ENCODE data around the gene MCF2L2. TPM values are rescaled to one million over a fixed set of nuclear protein-coding genes. Genes with fewer than 3 reads are reported as not detected.
A peak's percentile ranks its signal among the peaks of the same experiment; 100 is the strongest.

The MCF2L2 gene
- total and polyA plus RNA-seq, 2 donors (not counting 1 experiment from before 2014, with no cell fraction given): 0.03 to 1.6 TPM

- CTCF ChIA-PET: interaction anchor here (0.9 to 1.0 kb wide), 2 partner anchors 11 to 20 kb away, joined by 3 to 4 read pairs; no protein-coding TSS in a partner anchor
- ATAC-seq (ENCODE audit: low read depth) (no peak), DNase-seq (no peak)
- TF ChIP-seq EZH2 (IDR thresholded peaks at IDR 0.05; ENCODE audit: borderline replicate concordance, insufficient read depth, low read depth, low read length, poor library complexity, severe bottlenecking): no peak
- Histone ChIP-seq H4K20me1 (ENCODE audit: control insufficient read depth, insufficient read depth, low read length, poor library complexity, severe bottlenecking) (no peaks in the 10 kb centered on the region), H3K79me2 (ENCODE audit: control insufficient read depth, insufficient read depth, low read length) (no peaks in the 10 kb centered on the region), H3K9ac (ENCODE audit: low read length) (peak overlapping the region; percentile 84), H3K4me1 (ENCODE audit: control insufficient read depth in 2 of 2, insufficient read depth in 2 of 2, low read length in 2 of 2) (peaks cover 8 to 10% of the 10 kb centered on the region in 2 donors), H3K9me3 (ENCODE audit: control extremely low read depth in 1 of 3, control insufficient read depth in 2 of 3, insufficient read depth in 1 of 3, low read length in 2 of 3) (peaks cover 2 to 10% (median 5%) of the 10 kb centered on the region in 3 donors), H3K27me3 (replicated peaks in 1 of 4; ENCODE audit: control extremely low read depth in 1 of 4, control insufficient read depth in 3 of 4, insufficient read depth in 4 of 4, low read length in 3 of 4) (peaks cover 0 to 6% (median 0%) of the 10 kb centered on the region in 4 experiments), H3K27ac (ENCODE audit: low read length in 2 of 2) (no peak overlapping the region), H2AFZ (ENCODE audit: insufficient read depth, low read depth, low read length, poor library complexity, severe bottlenecking) (peak overlapping the region; percentile 92), H3K4me2 (replicated peaks; ENCODE audit: low read depth, low read length, poor library complexity, severe bottlenecking) (peak overlapping the region; percentile 83), H3K36me3 (replicated peaks in 1 of 2; ENCODE audit: control extremely low read depth in 1 of 2, control insufficient read depth in 1 of 2, extremely low read depth in 1 of 2, insufficient read depth in 2 of 2, low read length in 1 of 2) (no peaks in the 10 kb centered on the region), H3K4me3 (ENCODE audit: control extremely low read depth in 1 of 5, extremely low read depth in 1 of 5, insufficient read depth in 1 of 5, low read depth in 2 of 5, low read length in 4 of 5) (peak overlapping the region in 3 of 5 experiments; percentile 17 to 91 (median 76))
- Mint-ChIP-seq H3K27ac (no peak overlapping the region), H3K4me3 (peak overlapping the region; percentile 70), H3K4me1 (peaks cover 23% of the 10 kb centered on the region), H3K9me3 (ENCODE audit: insufficient read depth) (peaks cover 5% of the 10 kb centered on the region), H3K27me3 (no peaks in the 10 kb centered on the region)
- POLR2A ChIA-PET: no interaction called here
- WGBS (ENCODE audit: insufficient coverage): no CpG with 5 or more reads among the region's 3 CpGs
- intact Hi-C loops (cut with micrococcal nuclease): no loop called here
These were observed 20.1 kb upstream of the MCF2L2 start for GRCh38 chr3:183448369-183449128.

GRCh38 chr3:183447206-183448001 lies 19.0 kb upstream of the MCF2L2 start:
- intact Hi-C loops (cut with micrococcal nuclease): loop anchor here (2.0 kb wide), 1 partner anchor 19 kb away; the partner anchor contains the start of gene MCF2L2
- H3K9ac ChIP-seq (ENCODE audit: low read length): peak overlapping the region; percentile 84
- POLR2A ChIA-PET: no interaction called here
- peaks cover 11% of the 10 kb centered on the region for H3K9me3 Mint-ChIP-seq (ENCODE audit: insufficient read depth)
- peak overlapping the region; percentile 92 for H2AFZ ChIP-seq (ENCODE audit: insufficient read depth, low read depth, low read length, poor library complexity, severe bottlenecking)
- ATAC-seq (ENCODE audit: low read depth) (peak; percentile 95), DNase-seq (peak; percentile 69)
- TF ChIP-seq EZH2 (IDR thresholded peaks at IDR 0.05; ENCODE audit: borderline replicate concordance, insufficient read depth, low read depth, low read length, poor library complexity, severe bottlenecking): no peak
- H3K27ac Mint-ChIP-seq: peak overlapping the region; percentile 80
- peak overlapping the region; percentile 83 for H3K4me2 ChIP-seq (replicated peaks; ENCODE audit: low read depth, low read length, poor library complexity, severe bottlenecking)
- H3K4me3 ChIP-seq (ENCODE audit: control extremely low read depth in 1 of 5, extremely low read depth in 1 of 5, insufficient read depth in 1 of 5, low read depth in 2 of 5, low read length in 4 of 5): peak overlapping the region; percentile 71 to 91 (median 83)
- H3K27me3 ChIP-seq (replicated peaks in 1 of 4; ENCODE audit: control extremely low read depth in 1 of 4, control insufficient read depth in 3 of 4, insufficient read depth in 4 of 4, low read length in 3 of 4): peaks cover 0 to 6% (median 0%) of the 10 kb centered on the region in 4 experiments
- H3K9me3 ChIP-seq (ENCODE audit: control extremely low read depth in 1 of 3, control insufficient read depth in 2 of 3, insufficient read depth in 1 of 3, low read length in 2 of 3): peaks cover 3 to 18% (median 5%) of the 10 kb centered on the region in 3 donors
- H3K27ac ChIP-seq (ENCODE audit: low read length in 2 of 2): peak overlapping the region; percentile 8 to 53
- under 1% methylated on average over 47 of the region's 54 CpGs for WGBS (ENCODE audit: insufficient coverage)
- no peaks in the 10 kb centered on the region for H3K27me3 Mint-ChIP-seq
- H3K4me1 ChIP-seq (ENCODE audit: control insufficient read depth in 2 of 2, insufficient read depth in 2 of 2, low read length in 2 of 2): peaks cover 8 to 10% of the 10 kb centered on the region in 2 donors
- peaks cover 26% of the 10 kb centered on the region for H3K4me1 Mint-ChIP-seq
- H3K79me2 ChIP-seq (ENCODE audit: control insufficient read depth, insufficient read depth, low read length): no peaks in the 10 kb centered on the region
- CTCF ChIA-PET: interaction anchor here (0.9 to 1.0 kb wide), 2 partner anchors 10 to 21 kb away, joined by 3 to 4 read pairs; no protein-coding TSS in a partner anchor
- no peaks in the 10 kb centered on the region for H4K20me1 ChIP-seq (ENCODE audit: control insufficient read depth, insufficient read depth, low read length, poor library complexity, severe bottlenecking)
- H3K36me3 ChIP-seq (replicated peaks in 1 of 2; ENCODE audit: control extremely low read depth in 1 of 2, control insufficient read depth in 1 of 2, extremely low read depth in 1 of 2, insufficient read depth in 2 of 2, low read length in 1 of 2): no peaks in the 10 kb centered on the region
- peak overlapping the region; percentile 95 for H3K4me3 Mint-ChIP-seq

Measured in B cell (primary cell).